ENCODE measurements around the gene C3orf18. TPM values are rescaled to one million over a fixed set of nuclear protein-coding genes. Genes with fewer than 3 reads are reported as not detected.

C3orf18 gene
- polyA plus RNA-seq, 4 donors = 1.1 to 3.9 (median 2.9) TPM

DNA sequence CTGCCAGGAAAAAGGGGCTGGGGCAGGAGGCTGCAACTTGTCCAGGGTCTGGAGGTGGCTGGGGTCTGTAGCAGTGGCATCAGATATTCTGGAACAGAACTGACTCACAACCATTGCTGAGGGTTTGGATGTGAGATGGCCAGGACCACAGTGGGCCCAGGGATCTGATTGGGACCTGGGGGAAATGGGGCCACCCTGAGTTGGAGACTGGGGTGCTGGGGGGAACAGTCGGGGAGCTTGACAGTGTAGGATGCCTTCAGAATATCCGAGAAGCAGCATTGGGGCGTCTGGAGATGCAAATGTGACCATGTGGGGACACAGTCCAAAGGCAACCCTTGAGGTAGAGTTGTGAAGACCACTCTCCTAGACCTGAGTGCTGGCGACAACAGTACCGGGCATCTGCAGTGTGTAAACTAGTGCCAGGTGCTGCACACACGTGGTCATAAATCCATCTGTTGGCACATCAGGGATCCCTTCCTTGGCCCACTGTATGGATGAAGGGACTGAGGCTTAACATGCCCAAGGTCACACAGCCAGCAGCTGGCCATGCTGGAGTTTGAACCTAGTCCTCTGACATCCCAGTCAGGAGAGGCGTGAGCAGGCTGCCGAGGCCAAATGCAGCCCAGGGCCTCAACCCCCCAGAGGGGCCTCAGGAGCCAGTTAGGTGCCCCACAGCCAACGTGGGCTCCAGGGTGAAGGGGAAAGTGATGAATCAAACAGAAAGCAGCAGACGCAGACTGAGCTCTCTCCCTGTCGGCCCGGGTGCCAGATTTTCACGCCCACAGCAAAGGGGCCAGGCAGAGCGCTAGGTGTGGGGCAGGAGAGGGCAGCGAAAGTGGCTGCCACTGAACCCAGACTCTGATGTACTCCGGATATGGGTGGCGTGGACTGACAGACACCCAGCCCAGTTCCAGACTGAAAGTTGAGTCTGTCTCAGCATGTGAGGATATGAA is 20.5 kb upstream of the C3orf18 start:
- FAIRE-seq (no peak), DNase-seq (peak in 1 of 2 donors; percentile 59)
- WGBS, 3 donors = 31 to 52% (median 43%) methylated on average over 17 of the region's 17 CpGs
- H3K27me3 ChIP-seq (ENCODE audit: control insufficient read depth in 3 of 3, insufficient read depth in 3 of 3, low read length in 3 of 3) = no peaks in the 10 kb centered on the region
- H3K36me3 ChIP-seq (ENCODE audit: control insufficient read depth in 3 of 3, insufficient read depth in 2 of 3, low read depth in 1 of 3, low read length in 3 of 3) = peaks cover 0 to 23% (median 0%) of the 10 kb centered on the region in 3 donors
- no peak overlapping the region for H3K27ac ChIP-seq (ENCODE audit: low read depth in 1 of 3, low read length in 2 of 3)
- no peaks in the 10 kb centered on the region for H3K9me3 ChIP-seq (ENCODE audit: control insufficient read depth in 2 of 2, insufficient read depth in 1 of 2, low read depth in 1 of 2, low read length in 1 of 2)
- H3K4me1 ChIP-seq (ENCODE audit: control insufficient read depth in 3 of 3, insufficient read depth in 2 of 3, low read depth in 1 of 3, low read length in 2 of 3) = peaks cover 0 to 28% (median 3%) of the 10 kb centered on the region in 3 donors
- no peak overlapping the region for H3K4me3 ChIP-seq (ENCODE audit: low read depth in 1 of 3, low read length in 3 of 3)

DNA sequence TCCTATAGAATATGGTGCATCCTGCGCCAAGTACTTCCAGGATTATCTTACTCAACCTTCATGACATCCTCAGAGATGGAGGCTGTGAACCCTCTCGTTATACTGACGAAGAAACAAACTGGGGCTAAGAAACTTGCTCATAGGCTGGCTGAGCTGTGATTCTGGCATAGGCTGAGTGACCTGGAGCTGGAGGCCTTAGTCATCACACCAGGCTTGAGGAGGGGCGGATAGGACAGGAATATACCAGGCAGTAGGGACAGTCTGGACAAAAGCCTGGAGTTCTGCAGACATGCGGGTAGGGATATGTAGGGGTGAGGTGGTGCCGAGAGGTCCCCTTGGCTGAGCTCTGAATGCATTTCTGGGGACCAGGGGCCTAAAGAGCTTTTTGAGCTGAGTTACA is 19.8 kb upstream of the C3orf18 start:
- 91 to 96% (median 93%) methylated on average over 6 of the region's 6 CpGs for WGBS, 3 donors
- Histone ChIP-seq H3K27me3 (ENCODE audit: control insufficient read depth in 3 of 3, insufficient read depth in 3 of 3, low read length in 3 of 3) (no peaks in the 10 kb centered on the region), H3K4me3 (ENCODE audit: low read depth in 1 of 3, low read length in 3 of 3) (no peak overlapping the region), H3K27ac (ENCODE audit: low read depth in 1 of 3, low read length in 2 of 3) (no peak overlapping the region), H3K4me1 (ENCODE audit: control insufficient read depth in 3 of 3, insufficient read depth in 2 of 3, low read depth in 1 of 3, low read length in 2 of 3) (peaks cover 0 to 21% (median 3%) of the 10 kb centered on the region in 3 donors), H3K36me3 (ENCODE audit: control insufficient read depth in 3 of 3, insufficient read depth in 2 of 3, low read depth in 1 of 3, low read length in 3 of 3) (peaks cover 0 to 28% (median 0%) of the 10 kb centered on the region in 3 donors), H3K9me3 (ENCODE audit: control insufficient read depth in 2 of 2, insufficient read depth in 1 of 2, low read depth in 1 of 2, low read length in 1 of 2) (no peaks in the 10 kb centered on the region)
- DNase-seq (no peak), FAIRE-seq (no peak)

DNA sequence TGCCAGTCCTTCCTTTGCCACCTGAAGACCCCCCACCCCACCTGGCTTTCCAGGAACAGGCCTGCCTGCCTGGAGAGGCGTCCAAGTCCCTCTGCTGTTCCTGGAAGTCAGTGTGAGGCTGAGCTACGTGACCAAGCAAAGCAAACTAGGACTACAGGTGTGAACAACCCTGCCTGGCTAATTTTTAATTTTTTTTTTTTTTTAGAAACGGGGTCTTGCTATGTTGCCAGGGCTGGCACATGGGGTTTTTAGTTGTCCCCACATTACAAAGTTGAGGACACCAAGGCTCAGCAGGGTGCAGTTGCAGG is 19.2 kb upstream of the C3orf18 start:
- Histone ChIP-seq H3K27me3 (ENCODE audit: control insufficient read depth in 3 of 3, insufficient read depth in 3 of 3, low read length in 3 of 3) (no peaks in the 10 kb centered on the region), H3K4me1 (ENCODE audit: control insufficient read depth in 3 of 3, insufficient read depth in 2 of 3, low read depth in 1 of 3, low read length in 2 of 3) (peaks cover 0 to 21% (median 3%) of the 10 kb centered on the region in 3 donors), H3K9me3 (ENCODE audit: control insufficient read depth in 2 of 2, insufficient read depth in 1 of 2, low read depth in 1 of 2, low read length in 1 of 2) (no peaks in the 10 kb centered on the region), H3K27ac (ENCODE audit: low read depth in 1 of 3, low read length in 2 of 3) (no peak overlapping the region), H3K4me3 (ENCODE audit: low read depth in 1 of 3, low read length in 3 of 3) (no peak overlapping the region), H3K36me3 (ENCODE audit: control insufficient read depth in 3 of 3, insufficient read depth in 2 of 3, low read depth in 1 of 3, low read length in 3 of 3) (peaks cover 0 to 35% (median 0%) of the 10 kb centered on the region in 3 donors)
- 53 to 71% (median 66%) methylated on average over 3 of the region's 3 CpGs for WGBS, 3 donors
- DNase-seq = no peak
- FAIRE-seq = no peak

GRCh38 chr3:50585919-50586762 is 18.6 kb upstream of the C3orf18 start:
- no peak for FAIRE-seq

GRCh38 chr3:50584391-50584790 is 16.8 kb upstream of the C3orf18 start:
- peaks cover 0 to 19% (median 0%) of the 10 kb centered on the region in 3 donors for H3K4me1 ChIP-seq (ENCODE audit: control insufficient read depth in 3 of 3, insufficient read depth in 2 of 3, low read depth in 1 of 3, low read length in 2 of 3)
- no peak for DNase-seq
- no peak overlapping the region for H3K4me3 ChIP-seq (ENCODE audit: low read depth in 1 of 3, low read length in 3 of 3)
- peak overlapping the region in 2 of 3 donors; percentile 12 to 45 for H3K27ac ChIP-seq (ENCODE audit: low read depth in 1 of 3, low read length in 2 of 3)
- peaks cover 0 to 58% (median 0%) of the 10 kb centered on the region in 3 donors for H3K36me3 ChIP-seq (ENCODE audit: control insufficient read depth in 3 of 3, insufficient read depth in 2 of 3, low read depth in 1 of 3, low read length in 3 of 3)
- no peak for FAIRE-seq
- no peaks in the 10 kb centered on the region for H3K9me3 ChIP-seq (ENCODE audit: control insufficient read depth in 2 of 2, insufficient read depth in 1 of 2, low read depth in 1 of 2, low read length in 1 of 2)
- H3K27me3 ChIP-seq (ENCODE audit: control insufficient read depth in 3 of 3, insufficient read depth in 3 of 3, low read length in 3 of 3) = no peaks in the 10 kb centered on the region
- 72 to 87% (median 83%) methylated on average over 2 of the region's 2 CpGs for WGBS, 3 donors

More at GRCh38 chr3:50585919-50586762, 18.6 kb upstream of the C3orf18 start:
- H3K9me3 ChIP-seq (ENCODE audit: control insufficient read depth in 2 of 2, insufficient read depth in 1 of 2, low read depth in 1 of 2, low read length in 1 of 2) = no peaks in the 10 kb centered on the region
- peaks cover 0 to 41% (median 0%) of the 10 kb centered on the region in 3 donors for H3K36me3 ChIP-seq (ENCODE audit: control insufficient read depth in 3 of 3, insufficient read depth in 2 of 3, low read depth in 1 of 3, low read length in 3 of 3)
- no peaks in the 10 kb centered on the region for H3K27me3 ChIP-seq (ENCODE audit: control insufficient read depth in 3 of 3, insufficient read depth in 3 of 3, low read length in 3 of 3)
- peaks cover 0 to 21% (median 3%) of the 10 kb centered on the region in 3 donors for H3K4me1 ChIP-seq (ENCODE audit: control insufficient read depth in 3 of 3, insufficient read depth in 2 of 3, low read depth in 1 of 3, low read length in 2 of 3)
- DNase-seq = no peak
- H3K4me3 ChIP-seq (ENCODE audit: low read depth in 1 of 3, low read length in 3 of 3) = no peak overlapping the region
- no peak overlapping the region for H3K27ac ChIP-seq (ENCODE audit: low read depth in 1 of 3, low read length in 2 of 3)
- 81 to 93% (median 88%) methylated on average over 6 of the region's 6 CpGs for WGBS, 3 donors

DNA sequence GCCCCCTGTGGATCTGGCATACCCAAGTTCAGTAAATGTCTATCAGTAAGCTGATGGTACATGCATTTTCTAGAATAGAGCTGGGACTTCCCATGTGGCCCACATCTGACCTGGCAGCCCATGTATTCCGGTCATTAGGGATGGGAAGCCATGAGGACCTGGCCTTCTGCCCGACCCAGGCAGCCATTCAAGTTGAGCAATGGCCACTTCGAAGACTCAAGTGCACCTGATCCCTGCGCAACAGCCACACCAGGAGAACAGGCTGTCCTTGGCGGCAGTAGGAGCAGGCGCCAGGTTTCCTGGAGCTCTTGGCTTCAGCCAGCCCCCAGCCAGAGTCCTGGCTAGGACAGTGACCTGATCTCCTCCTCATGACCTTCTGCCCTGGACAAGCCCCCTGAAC is 16.4 kb upstream of the C3orf18 start:
- H3K27me3 ChIP-seq (ENCODE audit: control insufficient read depth in 3 of 3, insufficient read depth in 3 of 3, low read length in 3 of 3) = no peaks in the 10 kb centered on the region
- WGBS, 3 donors = 81 to 82% (median 82%) methylated on average over 6 of the region's 6 CpGs

GRCh38 chr3:50582083-50582482 is 14.5 kb upstream of the C3orf18 start:
- Histone ChIP-seq H3K9me3 (ENCODE audit: control insufficient read depth in 2 of 2, insufficient read depth in 1 of 2, low read depth in 1 of 2, low read length in 1 of 2) (no peaks in the 10 kb centered on the region), H3K4me1 (ENCODE audit: control insufficient read depth in 3 of 3, insufficient read depth in 2 of 3, low read depth in 1 of 3, low read length in 2 of 3) (peaks cover 0 to 3% (median 0%) of the 10 kb centered on the region in 3 donors), H3K36me3 (ENCODE audit: control insufficient read depth in 3 of 3, insufficient read depth in 2 of 3, low read depth in 1 of 3, low read length in 3 of 3) (peaks cover 0 to 81% (median 0%) of the 10 kb centered on the region in 3 donors), H3K4me3 (ENCODE audit: low read depth in 1 of 3, low read length in 3 of 3) (no peak overlapping the region), H3K27me3 (ENCODE audit: control insufficient read depth in 3 of 3, insufficient read depth in 3 of 3, low read length in 3 of 3) (no peaks in the 10 kb centered on the region), H3K27ac (ENCODE audit: low read depth in 1 of 3, low read length in 2 of 3) (no peak overlapping the region)
- DNase-seq (no peak), FAIRE-seq (no peak)
- 75 to 82% (median 78%) methylated on average over 9 of the region's 9 CpGs for WGBS, 3 donors

More for the DNA sequence above, 16.4 kb upstream of the C3orf18 start:
- H3K4me3 ChIP-seq (ENCODE audit: low read depth in 1 of 3, low read length in 3 of 3) = no peak overlapping the region
- DNase-seq (no peak), FAIRE-seq (no peak)
- peak overlapping the region in 2 of 3 donors; percentile 12 to 50 for H3K27ac ChIP-seq (ENCODE audit: low read depth in 1 of 3, low read length in 2 of 3)
- peaks cover 0 to 14% (median 0%) of the 10 kb centered on the region in 3 donors for H3K4me1 ChIP-seq (ENCODE audit: control insufficient read depth in 3 of 3, insufficient read depth in 2 of 3, low read depth in 1 of 3, low read length in 2 of 3)
- no peaks in the 10 kb centered on the region for H3K9me3 ChIP-seq (ENCODE audit: control insufficient read depth in 2 of 2, insufficient read depth in 1 of 2, low read depth in 1 of 2, low read length in 1 of 2)
- peaks cover 0 to 63% (median 0%) of the 10 kb centered on the region in 3 donors for H3K36me3 ChIP-seq (ENCODE audit: control insufficient read depth in 3 of 3, insufficient read depth in 2 of 3, low read depth in 1 of 3, low read length in 3 of 3)

DNA sequence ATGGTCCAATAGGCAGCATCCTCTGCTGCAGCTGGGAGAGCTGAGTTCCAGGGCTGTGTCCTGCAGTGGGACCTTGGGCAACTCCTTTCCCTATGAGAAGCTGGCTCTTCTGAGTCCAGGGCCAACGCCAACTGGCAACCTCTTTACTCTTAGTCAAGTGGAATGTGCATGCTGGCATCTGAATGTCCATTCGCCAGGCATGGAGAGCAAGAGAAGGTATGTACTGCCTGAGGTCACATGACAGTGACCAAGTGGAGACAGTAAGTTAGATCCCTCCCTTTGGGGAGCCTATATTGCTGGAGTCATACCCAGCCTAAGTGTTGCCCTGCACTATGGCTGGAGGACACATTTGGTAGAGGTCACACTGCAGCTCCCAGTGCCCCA is 13.9 kb upstream of the C3orf18 start:
- H3K9me3 ChIP-seq (ENCODE audit: control insufficient read depth in 2 of 2, insufficient read depth in 1 of 2, low read depth in 1 of 2, low read length in 1 of 2) = no peaks in the 10 kb centered on the region
- H3K4me1 ChIP-seq (ENCODE audit: control insufficient read depth in 3 of 3, insufficient read depth in 2 of 3, low read depth in 1 of 3, low read length in 2 of 3) = peaks cover 0 to 3% (median 0%) of the 10 kb centered on the region in 3 donors
- no peak overlapping the region for H3K4me3 ChIP-seq (ENCODE audit: low read depth in 1 of 3, low read length in 3 of 3)
- FAIRE-seq = no peak
- H3K27ac ChIP-seq (ENCODE audit: low read depth in 1 of 3, low read length in 2 of 3) = no peak overlapping the region
- DNase-seq = no peak
- H3K27me3 ChIP-seq (ENCODE audit: control insufficient read depth in 3 of 3, insufficient read depth in 3 of 3, low read length in 3 of 3) = no peaks in the 10 kb centered on the region
- peaks cover 0 to 87% (median 0%) of the 10 kb centered on the region in 3 donors for H3K36me3 ChIP-seq (ENCODE audit: control insufficient read depth in 3 of 3, insufficient read depth in 2 of 3, low read depth in 1 of 3, low read length in 3 of 3)
- 90 to 97% (median 95%) methylated on average over 2 of the region's 2 CpGs for WGBS, 3 donors

Data from small intestine (tissue), 7 donors.